A673 (cell line): ENCODE data around the gene HAUS2.

ENCODE experiments used
- CTCF ChIP-seq: fragments of 300-800, 200-600 bp; sonication (generic); conservative IDR thresholded peaks from 2 replicates; pipeline ENCODE4 v1.5.1; 2017; ENCODE audit warnings: low read depth, mild to moderate bottlenecking, antibody characterized with exemption, low read length, moderate library complexity, mixed read lengths
- EZH2 ChIP-seq: fragments of 200-600 bp; sonication (generic); IDR thresholded peaks from 2 replicates; pipeline ENCODE4 v1.6.1; 2017; ENCODE audit warnings: borderline replicate concordance, low read depth, mild to moderate bottlenecking, mixed read lengths, antibody characterized with exemption, low read length; ENCODE audit not compliant: poor library complexity, severe bottlenecking

GRCh38 chr15:42553554-42553953 is 4.9 kb downstream of the HAUS2 start:
- TF ChIP-seq CTCF (no peak), EZH2 (no peak)
